IPS DF 4.7 (cell line): Measurements from ENCODE around the gene MAL.
"Not testable (repeated sequence)": the region's sequence is repeated elsewhere in the genome, so short reads cannot be mapped to it uniquely, and the experiment has no call there.

Experiments used
- DNase-seq: peaks from one replicate; pipeline ENCODE4 v3.0.0-alpha.2; 2013; ENCODE audit warnings: low spot score; ENCODE audit errors: extremely low read depth

Gene MAL

GRCh38 chr2:95032868-95033603 lies 7.5 kb downstream of the MAL start:
- DNase-seq: no peak

DNA sequence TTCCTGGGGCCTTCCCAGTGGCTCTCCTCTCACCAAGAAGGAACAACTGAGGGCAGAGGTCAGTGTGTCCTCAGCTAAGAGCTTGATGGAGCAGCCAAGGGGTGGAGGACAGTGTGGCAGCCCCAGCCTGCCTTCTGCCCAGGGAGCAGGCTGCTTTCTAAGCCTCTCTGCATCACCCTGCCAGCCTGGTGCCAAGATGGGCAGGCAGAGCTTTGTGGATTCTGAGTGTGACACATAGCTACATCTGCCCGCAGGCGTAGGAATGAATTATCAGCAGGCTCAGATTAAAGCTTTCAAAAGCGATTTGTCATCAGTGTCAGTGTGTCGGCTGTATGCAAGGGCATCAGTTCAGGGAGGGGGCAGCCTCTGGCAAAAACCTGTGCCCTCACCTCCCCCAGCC lies 8.7 kb downstream of the MAL start:
- DNase-seq: no peak

GRCh38 chr2:95034818-95035217 lies 9.3 kb downstream of the MAL start:
- no peak for DNase-seq

- DNase-seq: no peak
Measured at GRCh38 chr2:95036596-95037383, 11.3 kb downstream of the MAL start.

GRCh38 chr2:95037384-95037839 lies 11.9 kb downstream of the MAL start:
- DNase-seq: no peak

GRCh38 chr2:95037841-95038585 lies 12.5 kb downstream of the MAL start:
- DNase-seq: not testable (repeated sequence)

GRCh38 chr2:95038635-95039298 lies 13.3 kb downstream of the MAL start:
- DNase-seq: no peak

- no peak for DNase-seq
Measured at GRCh38 chr2:95039363-95039762, 13.9 kb downstream of the MAL start.

DNA sequence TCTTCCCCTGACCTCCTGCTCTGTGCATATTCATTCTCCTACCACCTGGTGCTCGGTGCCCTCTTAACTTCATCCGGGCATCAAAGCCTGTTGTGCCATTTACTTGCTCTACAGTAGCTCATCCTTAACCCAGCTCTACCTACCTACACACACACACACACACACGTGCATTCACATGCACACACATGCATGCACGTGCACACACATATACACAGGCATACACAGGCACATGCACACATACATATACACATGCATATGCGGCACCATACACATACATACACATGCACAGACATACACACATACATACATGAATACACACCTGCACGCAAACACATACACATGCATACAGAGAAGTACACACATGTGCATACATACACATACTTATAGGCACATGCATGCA lies 14.5 kb downstream of the MAL start:
- DNase-seq: no peak

- DNase-seq: no peak
Measured at GRCh38 chr2:95040426-95040825, 14.9 kb downstream of the MAL start.

DNA sequence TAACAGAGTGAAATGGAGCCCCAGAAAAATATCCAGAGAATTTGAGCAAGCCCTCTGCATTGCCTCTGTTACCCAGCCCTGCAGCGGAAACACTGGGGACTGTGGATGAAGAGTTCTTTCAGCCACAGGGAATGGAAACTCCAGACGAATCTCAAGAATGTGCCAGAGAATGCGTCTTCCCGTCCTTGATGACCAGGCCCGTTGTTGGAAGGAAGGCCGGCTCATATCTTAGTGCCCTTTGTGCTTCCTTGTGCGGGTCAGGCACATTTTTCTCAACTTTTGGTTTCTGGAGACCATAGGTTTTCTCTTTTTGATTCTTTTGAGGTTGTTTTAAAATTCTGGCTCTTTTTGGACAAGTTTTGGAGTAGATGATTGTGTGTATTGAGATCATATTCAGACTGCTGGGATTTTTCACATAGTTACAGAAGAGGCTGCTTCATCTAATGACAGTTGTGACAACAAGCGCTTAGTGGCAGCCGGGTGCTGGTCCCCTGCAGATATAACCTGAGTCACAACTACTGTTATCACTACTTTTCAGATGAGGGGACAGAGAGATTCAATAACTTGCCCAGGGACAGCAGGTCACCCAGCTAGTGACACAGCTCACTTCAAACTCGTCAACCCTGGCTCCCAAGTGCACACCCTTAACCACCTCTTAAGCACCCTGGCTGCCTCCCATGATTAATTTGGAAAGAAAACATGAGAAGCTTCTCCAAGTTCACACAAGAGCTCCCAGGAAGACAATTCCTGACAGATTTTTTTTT lies 15.7 kb downstream of the MAL start:
- DNase-seq: no peak

- DNase-seq: no peak
Measured at GRCh38 chr2:95041824-95042442, 16.4 kb downstream of the MAL start.

- no peak for DNase-seq
Measured at GRCh38 chr2:95042472-95043271, 17.2 kb downstream of the MAL start.

DNA sequence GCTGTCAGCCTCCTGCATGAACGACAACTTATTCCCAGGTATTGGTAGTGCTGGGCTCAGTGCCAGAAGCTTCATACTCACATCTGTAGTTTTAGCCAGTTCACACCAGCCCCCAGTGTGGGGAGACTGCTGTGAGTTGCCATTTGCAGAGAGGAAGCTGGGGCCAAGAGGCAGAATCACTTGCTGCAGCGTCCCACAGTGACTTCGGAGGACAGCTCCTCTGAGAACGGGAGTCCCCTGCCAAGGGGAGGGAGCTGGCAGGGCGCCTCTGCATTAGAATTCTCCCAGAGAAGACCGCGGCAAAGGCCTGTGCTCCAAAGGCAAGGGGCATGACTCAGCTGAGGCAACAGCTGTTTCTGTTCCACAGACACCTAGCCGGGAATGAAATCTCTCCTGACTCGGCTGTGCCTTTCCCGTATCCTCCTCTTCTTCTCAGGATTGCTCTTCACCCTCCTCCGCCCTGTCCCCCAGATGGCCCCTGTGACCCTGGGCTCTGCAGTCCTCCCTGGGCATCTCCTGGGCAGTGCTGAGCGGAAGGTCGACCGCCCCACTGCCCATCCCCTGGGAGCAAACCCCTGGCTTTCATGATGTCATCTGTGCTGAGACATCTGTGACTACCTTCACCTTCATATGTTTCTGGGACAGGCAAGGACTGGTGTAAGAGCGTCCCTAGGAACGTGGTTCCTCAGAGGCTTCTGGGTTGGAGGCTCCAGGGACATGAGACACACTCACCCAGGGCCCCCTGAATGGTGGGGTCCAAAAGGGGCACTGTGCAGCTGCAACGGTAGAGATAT lies 18.0 kb downstream of the MAL start:
- no peak for DNase-seq

DNA sequence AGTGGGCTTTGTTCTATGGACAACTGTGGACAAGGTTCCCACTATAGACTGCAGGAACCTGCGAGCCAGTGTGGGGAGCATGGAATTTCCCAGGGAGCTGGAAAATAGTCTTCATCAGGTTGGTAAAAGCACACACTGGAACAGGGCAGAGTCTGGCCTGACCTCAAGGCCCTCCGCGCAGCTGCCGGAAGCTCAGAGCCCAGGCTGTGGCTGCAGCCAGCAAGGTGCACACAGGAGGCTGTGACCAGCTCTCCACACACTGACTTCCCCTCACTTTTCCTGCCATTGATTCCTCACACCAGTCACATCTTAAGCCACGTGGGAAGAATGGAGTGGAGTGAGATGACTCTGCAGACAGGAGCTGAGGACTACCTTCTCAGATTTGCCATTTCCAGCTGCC lies 19.1 kb downstream of the MAL start:
- DNase-seq: no peak

- DNase-seq: no peak
Measured at GRCh38 chr2:95046371-95047112, 21.0 kb downstream of the MAL start.

DNA sequence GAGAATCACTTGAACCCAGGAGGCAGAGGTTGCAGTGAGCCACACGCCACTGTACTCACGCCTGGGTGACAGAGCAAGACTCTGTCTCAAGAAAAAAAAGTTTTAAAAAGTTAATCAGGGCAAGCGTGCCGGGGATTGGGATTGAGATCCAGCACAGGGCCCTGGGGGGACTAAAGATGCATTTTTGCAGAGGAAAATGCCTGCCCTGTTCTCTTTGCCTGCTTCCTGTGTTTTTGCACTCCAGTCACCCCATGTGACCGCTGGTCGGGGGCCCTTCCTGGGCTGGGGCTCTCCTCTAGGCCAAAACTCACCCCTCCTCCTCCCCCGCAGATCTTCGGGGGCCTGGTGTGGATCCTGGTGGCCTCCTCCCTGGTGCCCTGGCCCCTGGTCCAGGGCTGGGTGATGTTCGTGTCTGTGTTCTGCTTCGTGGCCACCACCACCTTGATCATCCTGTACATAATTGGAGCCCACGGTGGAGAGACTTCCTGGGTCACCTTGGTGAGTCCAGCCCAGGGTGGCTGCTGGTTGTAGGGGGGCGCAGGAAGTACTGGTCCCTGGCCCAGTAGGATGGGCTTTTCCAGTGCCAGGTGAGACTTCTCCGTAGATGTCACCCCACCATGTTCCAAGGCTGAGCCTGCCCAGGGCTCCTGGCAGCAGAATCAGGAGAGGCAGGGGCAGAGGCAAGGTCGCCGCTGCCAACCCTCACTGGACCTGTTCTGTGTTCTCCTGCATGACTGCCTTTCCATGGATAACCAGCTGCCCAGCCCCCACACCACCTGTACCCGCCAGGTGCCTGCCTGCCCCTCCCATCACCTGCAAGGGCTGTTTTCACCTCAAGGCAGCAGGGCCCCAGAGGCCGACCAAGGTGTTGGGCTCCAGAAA lies 22.4 kb downstream of the MAL start:
- no peak for DNase-seq
